IMR-90 (cell line): Measurements from ENCODE around the gene NR1I2. TPM values are rescaled to one million over a fixed set of nuclear protein-coding genes. Genes with fewer than 3 reads are reported as not detected.

Experiments used
- ATAC-seq: fragments of 200-7000 bp; cut with Tn5 transposase; 2 replicates; pipeline ENCODE4 v1.9.1; 2020; ENCODE audit warnings: low read depth, mild to moderate bottlenecking, moderate library complexity
- BruUV-seq: library from RNA; stranded (reverse); fragments of 400-500 nt; replicated peaks from 2 replicates; lab custom pipeline; 2021; lab: Mats Ljungman, UMichigan
- CTCF ChIA-PET: fragments of 300-600 bp; formaldehyde crosslinking; extraction: SDS; loops from one replicate; lab custom pipeline; 2021; ENCODE audit warnings: antibody characterized with exemption; lab: Yijun Ruan, JAX
- POLR2A ChIA-PET: fragments of 300-600 bp; sonication (Branson Sonifier 250); formaldehyde crosslinking; loops from one replicate; lab custom pipeline; 2022; ENCODE audit warnings: antibody characterized with exemption; ENCODE audit not compliant: unreplicated experiment; lab: Charles Lee
- DNase-seq: peaks from one replicate; pipeline ENCODE4 v3.0.0; 2013
- H2AFZ ChIP-seq: replicated peaks from 2 replicates; pipeline ENCODE3; 2013; ENCODE audit warnings: low read length, mild to moderate bottlenecking; ENCODE audit not compliant: poor library complexity
- H2AK5ac ChIP-seq: 2 replicates; pipeline ENCODE4 v1.6.1; 2013; ENCODE audit warnings: low read depth, low read length, inconsistent platforms
- H2AK9ac ChIP-seq: replicated peaks from 2 replicates; pipeline ENCODE3; 2013; ENCODE audit warnings: mild to moderate bottlenecking, low read depth, low read length, moderate library complexity; ENCODE audit not compliant: poor library complexity
- H2BK120ac ChIP-seq: 2 replicates; pipeline ENCODE4 v1.6.1; 2013; ENCODE audit warnings: low read depth, low read length, inconsistent platforms
- H2BK15ac ChIP-seq: 3 replicates; pipeline ENCODE4 v1.6.1; 2013; ENCODE audit warnings: low read depth, low read length, inconsistent platforms
- H2BK20ac ChIP-seq: 2 replicates; pipeline ENCODE4 v1.6.1; 2013; ENCODE audit warnings: low read depth, mild to moderate bottlenecking, inconsistent platforms, low read length, moderate library complexity
- H2BK5ac ChIP-seq: 2 replicates; pipeline ENCODE4 v1.6.1; 2013; ENCODE audit warnings: mild to moderate bottlenecking, low read depth, low read length, inconsistent platforms; ENCODE audit not compliant: poor library complexity, severe bottlenecking
- H3K14ac ChIP-seq: replicated peaks from 2 replicates; pipeline ENCODE4 v1.6.1; 2013; ENCODE audit warnings: low read depth, low read length, inconsistent platforms
- H3K18ac ChIP-seq: 2 replicates; pipeline ENCODE4 v1.6.1; 2013; ENCODE audit warnings: low read depth, low read length, control low read depth
- H3K23ac ChIP-seq: 2 replicates; pipeline ENCODE4 v1.6.1; 2013; ENCODE audit warnings: low read depth, low read length, inconsistent platforms
- H3K27ac ChIP-seq: 2 replicates; pipeline ENCODE4 v1.5.1; 2013; ENCODE audit warnings: mild to moderate bottlenecking, control low read depth, low read length; ENCODE audit not compliant: insufficient read depth
- H3K27me3 ChIP-seq: 2 replicates; pipeline ENCODE4 v1.6.1; 2013; ENCODE audit warnings: low read length; ENCODE audit not compliant: control insufficient read depth, insufficient read depth
- H3K36me3 ChIP-seq: 2 replicates; pipeline ENCODE4 v1.6.1; 2013; ENCODE audit warnings: low read length, mixed read lengths; ENCODE audit not compliant: control insufficient read depth, insufficient read depth
- H3K4ac ChIP-seq: 2 replicates; pipeline ENCODE4 v1.6.1; 2013; ENCODE audit warnings: low read depth, low read length, inconsistent platforms
- H3K4me1 ChIP-seq: 2 replicates; pipeline ENCODE4 v1.6.1; 2013; ENCODE audit warnings: low read length, mixed read lengths; ENCODE audit not compliant: control insufficient read depth, insufficient read depth
- H3K4me2 ChIP-seq: 2 replicates; pipeline ENCODE4 v1.6.1; 2013; ENCODE audit warnings: low read depth, mild to moderate bottlenecking, control low read depth, low read length, moderate library complexity
- H3K4me3 ChIP-seq: 2 replicates; pipeline ENCODE4 v1.5.1; 2013; ENCODE audit warnings: low read depth, mild to moderate bottlenecking, control low read depth, low read length, moderate library complexity; ENCODE audit not compliant: insufficient read depth
- H3K56ac ChIP-seq: 2 replicates; pipeline ENCODE4 v1.6.1; 2013; ENCODE audit warnings: low read length, inconsistent platforms; ENCODE audit not compliant: insufficient read depth; ENCODE audit errors: extremely low read depth
- H3K79me1 ChIP-seq, 2 experiments: 2 replicates each; pipeline ENCODE4 v1.6.1; 2013; ENCODE audit warnings: low read length in 2 of 2, inconsistent platforms in 1 of 2, low read depth in 1 of 2
- H3K9ac ChIP-seq: 2 replicates; pipeline ENCODE4 v1.6.1; 2013; ENCODE audit warnings: low read depth, low read length, control low read depth
- H3K9me1 ChIP-seq: 2 replicates; pipeline ENCODE4 v1.6.1; 2013; ENCODE audit warnings: low read length, inconsistent platforms; ENCODE audit not compliant: insufficient read depth
- H3K9me3 ChIP-seq: 2 replicates; pipeline ENCODE4 v1.6.1; 2013; ENCODE audit warnings: low read length; ENCODE audit not compliant: control insufficient read depth, insufficient read depth
- H4K20me1 ChIP-seq: 2 replicates; pipeline ENCODE4 v1.6.1; 2013; ENCODE audit warnings: low read length, inconsistent platforms; ENCODE audit not compliant: insufficient read depth
- H4K5ac ChIP-seq: 2 replicates; pipeline ENCODE4 v1.6.1; 2013; ENCODE audit warnings: mild to moderate bottlenecking, low read depth, low read length, control low read depth
- H4K8ac ChIP-seq, 2 experiments: 2 replicates each; pipeline ENCODE4 v1.6.1; 2013; ENCODE audit warnings: low read depth in 2 of 2, low read length in 2 of 2, control low read depth in 1 of 2, inconsistent platforms in 1 of 2
- H4K91ac ChIP-seq: 2 replicates; pipeline ENCODE4 v1.6.1; 2013; ENCODE audit warnings: low read depth, low read length, inconsistent platforms; ENCODE audit not compliant: insufficient read depth
- BHLHE40 ChIP-seq: fragments of 150-350 bp; IDR thresholded peaks from 2 replicates; pipeline ENCODE4 v1.6.1; 2016; ENCODE audit warnings: mild to moderate bottlenecking, low read depth, low read length
- CEBPB ChIP-seq: IDR thresholded peaks from 2 replicates; pipeline ENCODE4 v1.6.1; 2012; ENCODE audit warnings: low read depth, low read length, improper control_type of control experiment
- CHD1 ChIP-seq: IDR thresholded peaks from 2 replicates; pipeline ENCODE4 v1.6.1; 2012; ENCODE audit warnings: low read depth, low read length, improper control_type of control experiment
- CTCF ChIP-seq: conservative IDR thresholded peaks from 2 replicates; pipeline ENCODE4 v1.5.1; 2012; ENCODE audit warnings: mild to moderate bottlenecking, low read depth, low read length, improper control_type of control experiment
- ELK1 ChIP-seq: fragments of 150-350 bp; IDR thresholded peaks from 2 replicates; pipeline ENCODE4 v1.6.1; 2016; ENCODE audit warnings: low read depth, mild to moderate bottlenecking, low read length, moderate library complexity, borderline replicate concordance
- FOS ChIP-seq: fragments of 150-350 bp; IDR thresholded peaks from 2 replicates; pipeline ENCODE4 v1.6.1; 2016; ENCODE audit warnings: low read depth, low read length
- MAFK ChIP-seq: IDR thresholded peaks from 2 replicates; pipeline ENCODE4 v1.6.1; 2012; ENCODE audit warnings: low read depth, low read length, improper control_type of control experiment
- MAZ ChIP-seq: IDR thresholded peaks from 2 replicates; pipeline ENCODE4 v1.6.1; 2012; ENCODE audit warnings: low read depth, mild to moderate bottlenecking, low read length, improper control_type of control experiment, moderate library complexity, borderline replicate concordance
- MXI1 ChIP-seq: IDR thresholded peaks from 2 replicates; pipeline ENCODE4 v1.6.1; 2012; ENCODE audit warnings: low read depth, mild to moderate bottlenecking, low read length, moderate library complexity, borderline replicate concordance
- NFE2L2 ChIP-seq: fragments of 150-350 bp; IDR thresholded peaks from 2 replicates; pipeline ENCODE4 v1.6.1; 2016; ENCODE audit warnings: low read depth, mild to moderate bottlenecking, low read length
- POLR2A ChIP-seq: IDR thresholded peaks from 2 replicates; pipeline ENCODE4 v1.6.1; 2012; ENCODE audit warnings: mild to moderate bottlenecking, low read depth, low read length
- RAD21 ChIP-seq: IDR thresholded peaks from 2 replicates; pipeline ENCODE4 v1.6.1; 2012; ENCODE audit warnings: low read length, improper control_type of control experiment
- RCOR1 ChIP-seq: IDR thresholded peaks from 2 replicates; pipeline ENCODE4 v1.6.1; 2012; ENCODE audit warnings: mild to moderate bottlenecking, low read length, improper control_type of control experiment; ENCODE audit not compliant: insufficient replicate concordance
- RFX5 ChIP-seq: IDR thresholded peaks from 2 replicates; pipeline ENCODE4 v1.8.0; 2012; ENCODE audit warnings: low read depth, mild to moderate bottlenecking, low read length, moderate library complexity
- SMC3 ChIP-seq: fragments of 150-350 bp; IDR thresholded peaks from 2 replicates; pipeline ENCODE4 v1.6.1; 2016; ENCODE audit warnings: low read depth, mild to moderate bottlenecking, antibody characterized with exemption, low read length, moderate library complexity
- WGBS, 2 experiments: methylation state at CpG; one replicate each; pipeline versions ENCODE4 v1.1.5 to v1.1.7; 2013; ENCODE audit warnings: missing lambda C conversion rate in 2 of 2; ENCODE audit not compliant: insufficient read length in 1 of 2; ENCODE audit errors: extremely low coverage in 2 of 2; 5-methylcytosine and 5-hydroxymethylcytosine counted together
- dilution Hi-C: fragments of 300-500 bp; cut with HindIII; formaldehyde crosslinking; loops from one replicate; pipeline ENCODE4 v1.14.3; 2018; ENCODE audit warnings: low sequenced_read_pairs; ENCODE audit not compliant: unreplicated experiment
- in situ Hi-C: fragments of 300-500 bp; cut with MboI; formaldehyde crosslinking; loops from 3 replicates; pipeline ENCODE4 v1.14.3; 2019; ENCODE audit warnings: low sequenced_read_pairs, inconsistent platforms, mixed read lengths
- intact Hi-C: fragments of 100-400 bp; cut with micrococcal nuclease; formaldehyde crosslinking; loops from 2 replicates; pipeline ENCODE4 v1.10.0; 2022
- polyA plus RNA-seq, 3 experiments: library from polyadenylated mRNA; depleted of rRNA; stranded (reverse); fragments of >200 nt; gene quantifications; 2 replicates each; pipeline ENCODE4 v1.2.3, GENCODE V29; 2012; ENCODE audit warnings: low replicate concordance in 1 of 3
- total RNA-seq: library from RNA; depleted of rRNA; stranded (reverse); fragments of >200 nt; gene quantifications from 2 replicates; pipeline ENCODE4 v1.2.3, GENCODE V29; 2012
- TF ChIP-seq, protein P1 (sequence below): fragments of 150-350 bp; IDR thresholded peaks from 2 replicates; pipeline ENCODE4 v1.6.1; 2017; ENCODE audit warnings: mild to moderate bottlenecking, antibody characterized with exemption, low read length, low read depth

NR1I2 gene
- total and polyA plus RNA-seq, 2 of the 4 experiments (the other 2 are of a cell fraction) = not detected

GRCh38 chr3:119759962-119760361 is 21.9 kb upstream of the NR1I2 start:
- dilution Hi-C loops = no loop called here
- CTCF ChIA-PET = no interaction called here
- POLR2A ChIA-PET = no interaction called here
- no peak overlapping the region for H2AK5ac ChIP-seq
- H3K4me1 ChIP-seq = no peaks in the 10 kb centered on the region
- H3K18ac ChIP-seq = no peak overlapping the region
- H3K9me1 ChIP-seq = no peaks in the 10 kb centered on the region
- H3K27ac ChIP-seq = no peak overlapping the region
- H4K20me1 ChIP-seq = no peaks in the 10 kb centered on the region
- H4K91ac ChIP-seq = no peak overlapping the region
- H4K8ac ChIP-seq = no peak overlapping the region
- WGBS, 2 experiments = no CpG with 5 or more reads among the region's 1 CpG
- no peaks in the 10 kb centered on the region for H3K36me3 ChIP-seq
- no peak overlapping the region for H3K4me3 ChIP-seq
- no peak overlapping the region for H2BK15ac ChIP-seq
- no peak overlapping the region for H2AK9ac ChIP-seq
- TF ChIP-seq RFX5 (no peak), MAZ (no peak), POLR2A (no peak), MXI1 (no peak), BHLHE40 (no peak), ELK1 (no peak), FOS (no peak), CEBPB (no peak), RCOR1 (no peak), MAFK (no peak), CTCF (no peak), RAD21 (no peak), NFE2L2 (no peak), SMC3 (no peak), CHD1 (no peak)
- TF ChIP-seq, protein P1, sequence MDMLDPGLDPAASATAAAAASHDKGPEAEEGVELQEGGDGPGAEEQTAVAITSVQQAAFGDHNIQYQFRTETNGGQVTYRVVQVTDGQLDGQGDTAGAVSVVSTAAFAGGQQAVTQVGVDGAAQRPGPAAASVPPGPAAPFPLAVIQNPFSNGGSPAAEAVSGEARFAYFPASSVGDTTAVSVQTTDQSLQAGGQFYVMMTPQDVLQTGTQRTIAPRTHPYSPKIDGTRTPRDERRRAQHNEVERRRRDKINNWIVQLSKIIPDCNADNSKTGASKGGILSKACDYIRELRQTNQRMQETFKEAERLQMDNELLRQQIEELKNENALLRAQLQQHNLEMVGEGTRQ = no peak
- intact Hi-C loops = no loop called here
- H4K5ac ChIP-seq = no peak overlapping the region
- H2BK5ac ChIP-seq = no peak overlapping the region
- no peak overlapping the region for H3K14ac ChIP-seq
- in situ Hi-C loops = no loop called here
- H3K27me3 ChIP-seq = no peaks in the 10 kb centered on the region
- no peak overlapping the region for H3K23ac ChIP-seq
- H3K9me3 ChIP-seq = no peaks in the 10 kb centered on the region
- BruUV-seq = no TSS peak
- ATAC-seq (no peak), DNase-seq (no peak)
- H3K4me2 ChIP-seq = no peak overlapping the region
- H2BK20ac ChIP-seq = no peak overlapping the region
- no peaks in the 10 kb centered on the region for H3K79me1 ChIP-seq
- H2AFZ ChIP-seq = no peak overlapping the region
- no peak overlapping the region for H3K56ac ChIP-seq
- H3K9ac ChIP-seq = no peak overlapping the region
- H2BK120ac ChIP-seq = no peak overlapping the region
- H3K4ac ChIP-seq = no peak overlapping the region
